Germinal center (tissue), 1 donor: Measurements from ENCODE around the gene MTERF2.
A peak's percentile ranks its signal among the peaks of the same experiment; 100 is the strongest.
"Not testable (repeated sequence)": the region's sequence is repeated elsewhere in the genome, so short reads cannot be mapped to it uniquely, and the experiment has no call there.

Source experiments
- DNase-seq: peaks from one replicate; pipeline ENCODE4 v3.0.0; 2012; ENCODE audit warnings: mixed read lengths, low spot score

Gene MTERF2

GRCh38 chr12:106986625-106987389, at the start of gene MTERF2:
Gene MTERF2, minus strand, starts transcription at chr12:106987146. Its CDS starts 8,432 bp downstream, at chr12:106978714.
- peak; percentile 95 for DNase-seq

GRCh38 chr12:107035733-107036132, 48.8 kb upstream of the MTERF2 start:
- no peak for DNase-seq

GRCh38 chr12:107033758-107034739, 47.1 kb upstream of the MTERF2 start:
- DNase-seq = no peak

GRCh38 chr12:107032266-107032665, 45.3 kb upstream of the MTERF2 start:
- DNase-seq = no peak

GRCh38 chr12:107031061-107031460, 44.1 kb upstream of the MTERF2 start:
- no peak for DNase-seq

- no peak for DNase-seq
Measured at GRCh38 chr12:107029081-107029480, 42.1 kb upstream of the MTERF2 start.

GRCh38 chr12:107027636-107028053, 40.7 kb upstream of the MTERF2 start:
- no peak for DNase-seq

GRCh38 chr12:107026806-107027635, 40.1 kb upstream of the MTERF2 start:
- no peak for DNase-seq

GRCh38 chr12:107026356-107026755, 39.4 kb upstream of the MTERF2 start:
- not testable (repeated sequence) for DNase-seq

- DNase-seq = no peak
Measured at GRCh38 chr12:107025671-107026070, 38.7 kb upstream of the MTERF2 start.

GRCh38 chr12:107019546-107019945, 32.6 kb upstream of the MTERF2 start:
- no peak for DNase-seq

- no peak for DNase-seq
Measured at GRCh38 chr12:107017042-107017441, 30.1 kb upstream of the MTERF2 start.

GRCh38 chr12:107014055-107014454, 27.1 kb upstream of the MTERF2 start:
- DNase-seq = no peak

- no peak for DNase-seq
Measured at GRCh38 chr12:107012736-107013425, 25.9 kb upstream of the MTERF2 start.

- no peak for DNase-seq
Measured at GRCh38 chr12:107011519-107011918, 24.6 kb upstream of the MTERF2 start.

GRCh38 chr12:107007411-107007810, 20.5 kb upstream of the MTERF2 start:
- no peak for DNase-seq

- DNase-seq = not testable (repeated sequence)
Measured at GRCh38 chr12:107002665-107003064, 15.7 kb upstream of the MTERF2 start.

GRCh38 chr12:106999446-106999845, 12.5 kb upstream of the MTERF2 start:
- no peak for DNase-seq

- no peak for DNase-seq
Measured at GRCh38 chr12:106997916-106998315, 11.0 kb upstream of the MTERF2 start.

GRCh38 chr12:106996102-106996501, 9.2 kb upstream of the MTERF2 start:
- DNase-seq = not testable (repeated sequence)

GRCh38 chr12:106994579-106995220, 7.8 kb upstream of the MTERF2 start:
- no peak for DNase-seq
